Stimulated activated CD4-positive, alpha-beta T cell treated with anti-CD3 and anti-CD28 coated beads, Interleukin-2, amount 100 ng/mL, for 24 hours (primary cell): ENCODE data around the gene TENM3.

ENCODE experiments used
- DNase-seq, 2 donors: peaks; one replicate each; pipeline ENCODE4 v3.0.0-alpha.2; 2020

The TENM3 gene

DNA sequence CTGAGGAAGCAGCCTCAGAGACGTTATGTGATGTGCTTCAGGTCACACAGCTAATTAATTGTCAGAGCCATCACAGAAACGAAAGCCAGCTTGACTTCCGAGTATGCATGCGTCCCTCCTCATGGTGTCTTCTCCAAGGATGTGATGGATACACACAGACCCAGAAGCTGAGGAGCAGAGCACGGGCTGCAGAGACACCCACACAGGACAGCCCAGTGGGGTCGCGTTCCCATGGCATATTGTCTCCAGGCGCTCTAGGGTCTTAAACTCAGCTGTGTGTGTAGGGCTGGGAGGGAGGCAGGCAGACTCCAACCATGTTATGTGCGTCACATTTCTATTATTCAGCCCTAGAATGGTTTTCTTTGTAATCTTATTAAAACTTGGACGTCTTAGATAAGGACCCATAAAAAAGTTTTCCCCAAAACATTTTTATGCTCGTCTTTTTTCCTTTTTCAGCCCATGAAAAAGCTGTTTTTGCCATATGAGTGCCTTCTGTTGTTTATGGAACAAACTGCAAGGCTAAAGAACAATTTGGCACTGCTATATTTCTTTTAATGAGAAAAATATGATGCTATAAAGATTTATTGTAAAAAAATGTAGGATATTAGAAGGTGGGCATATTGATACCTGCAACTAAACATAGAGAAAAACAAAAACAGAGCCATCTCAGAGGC lies 48.5 kb downstream of the TENM3 start:
- no peak for DNase-seq

DNA sequence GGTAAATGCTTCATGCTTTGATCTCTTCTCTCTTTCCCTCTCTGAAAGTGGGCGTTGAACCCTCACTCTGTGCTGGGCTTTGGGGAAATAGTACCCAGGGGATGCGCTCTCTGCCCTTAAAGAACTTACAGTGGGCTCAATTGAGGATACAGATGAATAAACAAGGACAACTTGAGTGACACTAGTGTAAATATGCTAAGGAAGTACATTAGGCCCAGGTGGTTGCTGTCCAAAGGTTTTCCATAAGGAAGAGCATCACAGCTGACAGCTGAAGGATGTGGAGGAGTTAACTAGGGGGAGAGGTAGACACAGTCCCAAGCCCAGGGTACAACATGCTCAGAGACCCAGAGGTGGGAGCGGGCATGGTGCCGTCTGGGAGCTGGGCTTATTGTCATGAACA lies 49.4 kb downstream of the TENM3 start:
- DNase-seq = no peak

DNA sequence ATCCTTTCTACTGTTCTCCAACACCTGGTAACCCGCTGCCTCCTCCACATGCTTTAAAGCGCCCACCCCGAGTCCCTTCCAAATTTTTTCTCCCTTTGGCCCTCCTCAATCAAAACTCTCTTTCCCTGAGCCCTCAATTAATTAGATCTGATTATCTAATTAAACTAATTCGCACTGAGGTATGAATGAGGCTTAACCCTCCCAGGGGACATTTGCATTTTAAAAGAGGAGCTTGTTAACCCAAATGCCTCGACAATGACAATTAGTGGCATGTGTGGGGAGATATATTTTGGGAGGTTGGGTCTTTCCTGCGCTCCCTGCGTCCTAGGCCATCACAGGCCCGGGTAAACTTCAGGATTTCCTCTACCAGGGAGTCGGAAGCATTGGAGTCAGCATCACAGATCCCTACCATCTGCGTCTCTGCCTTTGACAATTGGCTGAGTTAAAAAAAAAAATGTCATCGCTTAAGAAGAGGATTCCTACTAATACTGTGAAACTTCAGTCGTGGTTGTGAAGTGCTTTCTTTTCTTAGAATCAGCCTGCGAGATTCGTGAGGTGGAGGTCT lies 50.6 kb downstream of the TENM3 start:
- DNase-seq = no peak

DNA sequence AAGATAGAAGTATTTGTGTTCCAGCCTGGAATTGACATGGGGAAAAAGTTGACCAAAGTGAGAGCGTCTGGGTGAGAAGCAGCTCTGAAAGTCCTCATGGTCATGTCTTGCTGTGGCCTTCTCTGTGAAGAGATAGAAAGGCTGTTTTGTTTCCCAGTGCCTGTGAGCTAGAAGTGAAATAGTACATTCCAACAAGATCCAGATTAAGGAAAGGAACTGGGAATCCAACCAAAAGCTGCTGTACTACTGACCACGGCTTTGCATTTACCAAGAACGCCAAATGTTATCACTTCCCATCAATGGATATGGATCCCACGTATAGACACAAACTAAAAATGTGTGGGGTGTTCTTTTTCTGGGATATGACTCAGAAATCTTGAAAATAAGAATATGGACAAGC lies 51.2 kb downstream of the TENM3 start:
- DNase-seq = no peak

DNA sequence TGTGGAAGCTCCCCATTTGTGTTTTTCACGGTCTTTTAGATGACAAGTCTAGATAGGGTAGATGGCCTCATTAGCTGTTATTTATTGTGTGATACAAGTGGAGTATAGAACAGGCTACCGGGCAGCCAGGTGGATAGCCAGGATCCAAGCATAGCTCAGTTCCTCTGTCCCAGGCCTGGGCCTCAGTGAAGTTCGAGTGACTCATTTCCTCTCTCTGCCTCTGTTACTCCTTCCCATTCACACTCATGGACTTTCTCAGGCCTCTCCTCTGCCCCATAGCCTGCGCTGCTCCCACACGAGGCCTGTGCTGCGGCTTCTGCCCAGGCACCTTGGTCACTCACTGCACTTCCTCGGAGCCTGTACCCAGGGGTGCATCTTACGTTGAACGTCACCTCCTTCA lies 54.5 kb downstream of the TENM3 start:
- DNase-seq = no peak

DNA sequence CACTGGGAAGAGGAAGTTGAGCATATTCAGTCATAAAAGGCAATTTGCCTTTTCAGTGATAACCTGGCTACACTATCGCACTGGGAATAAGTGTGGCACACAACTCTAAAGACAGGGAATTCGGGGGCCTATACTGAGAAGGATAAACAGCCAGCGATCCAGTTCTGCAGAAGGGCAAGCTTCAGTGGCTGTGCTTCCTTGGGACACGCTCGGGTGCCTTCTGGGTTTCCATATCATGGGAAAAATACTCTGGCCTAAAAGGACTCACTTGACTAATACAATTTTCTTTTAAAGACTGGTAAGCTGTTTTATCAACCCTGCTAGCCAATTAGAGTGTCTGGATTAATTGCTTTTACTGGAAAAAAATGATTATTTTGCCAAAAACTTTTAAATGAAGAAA lies 58.5 kb downstream of the TENM3 start:
- DNase-seq = no peak

DNA sequence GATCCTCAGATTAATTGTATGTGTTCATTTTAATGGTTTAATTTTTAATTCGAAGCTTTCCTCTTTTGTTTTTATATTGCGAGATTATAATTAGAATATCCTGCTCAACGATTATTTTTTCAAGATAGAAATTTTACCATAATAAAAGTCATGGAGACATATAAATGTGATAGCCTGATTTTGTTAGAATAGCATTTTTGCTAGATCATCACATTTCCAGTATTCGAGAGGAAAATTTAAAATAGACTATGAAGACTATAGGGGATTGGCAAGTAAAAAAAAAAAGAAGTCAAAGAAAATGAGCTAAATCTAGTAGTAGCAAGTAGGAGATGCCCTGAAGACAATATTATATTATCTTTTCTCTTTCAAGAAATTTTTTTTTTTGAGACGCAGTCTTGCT lies 60.6 kb downstream of the TENM3 start:
- no peak for DNase-seq

DNA sequence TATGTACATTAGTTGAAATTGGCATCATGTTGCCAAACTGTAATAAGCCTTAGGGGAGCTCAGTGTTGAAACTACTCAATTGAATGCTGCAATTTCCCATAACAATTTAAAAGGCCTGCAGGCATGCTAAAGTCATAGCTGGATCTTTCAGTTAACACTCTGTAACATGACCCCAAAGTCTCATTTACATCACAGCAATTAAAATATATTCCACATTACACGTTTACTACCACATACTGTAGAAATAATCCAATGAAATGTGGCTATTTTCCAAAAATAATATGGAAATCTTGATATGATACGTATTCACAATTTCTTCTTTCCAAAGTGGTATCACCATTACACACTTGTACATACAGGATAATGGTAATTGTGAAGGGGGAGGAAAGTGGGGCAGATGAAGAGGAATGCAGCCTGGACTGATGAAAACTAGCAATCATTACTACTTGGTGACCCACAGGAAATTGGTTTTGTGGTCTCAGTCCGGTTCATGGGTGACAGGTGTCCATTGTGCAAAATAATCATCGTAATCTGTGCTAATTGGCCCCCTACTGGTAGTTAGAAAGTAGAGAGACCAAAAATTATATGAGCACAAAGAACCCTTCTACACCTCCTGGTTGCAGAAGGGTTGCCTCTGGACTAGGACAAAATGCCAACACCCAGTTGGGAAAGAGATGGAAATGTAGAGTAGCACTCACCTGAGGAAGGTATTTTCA lies 63.7 kb downstream of the TENM3 start:
- no peak for DNase-seq

DNA sequence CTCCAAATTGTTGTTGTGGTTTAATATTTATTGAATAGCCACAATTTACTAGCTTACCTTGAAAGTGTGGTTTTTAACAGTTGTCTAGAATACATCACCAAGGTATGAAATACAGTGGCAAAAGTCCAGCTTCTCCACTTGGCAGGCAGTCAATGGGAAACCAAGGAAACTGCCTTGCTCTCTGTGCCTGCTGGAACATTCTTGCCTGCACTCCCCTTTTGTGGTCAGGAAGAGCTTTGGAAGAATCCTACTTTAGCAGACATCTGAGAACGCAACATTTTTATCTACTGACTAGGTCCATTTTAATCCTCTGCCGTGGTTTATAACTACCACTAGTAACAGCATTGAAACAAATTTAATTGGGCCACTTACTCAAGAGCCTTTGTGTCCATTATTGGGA lies 64.5 kb downstream of the TENM3 start:
- DNase-seq = no peak

DNA sequence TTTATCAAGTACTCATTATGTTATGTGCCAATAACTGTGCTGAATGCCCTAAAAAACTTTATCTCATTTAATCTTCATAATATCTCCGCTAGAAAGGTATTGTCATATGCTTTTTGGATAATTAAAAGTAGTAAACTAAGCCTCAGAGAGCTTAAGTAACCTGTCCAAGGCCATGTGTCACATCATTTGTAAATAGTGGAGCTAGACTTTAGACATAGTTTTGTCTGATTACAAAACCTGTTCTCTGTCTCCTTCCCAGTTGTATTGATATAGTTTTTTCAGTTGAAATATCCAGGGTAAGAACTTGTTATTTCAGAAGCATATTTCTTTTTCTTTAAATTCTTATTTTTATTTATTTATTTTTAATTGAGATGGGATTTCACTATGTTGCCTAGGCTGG lies 66.7 kb downstream of the TENM3 start:
- DNase-seq = no peak

DNA sequence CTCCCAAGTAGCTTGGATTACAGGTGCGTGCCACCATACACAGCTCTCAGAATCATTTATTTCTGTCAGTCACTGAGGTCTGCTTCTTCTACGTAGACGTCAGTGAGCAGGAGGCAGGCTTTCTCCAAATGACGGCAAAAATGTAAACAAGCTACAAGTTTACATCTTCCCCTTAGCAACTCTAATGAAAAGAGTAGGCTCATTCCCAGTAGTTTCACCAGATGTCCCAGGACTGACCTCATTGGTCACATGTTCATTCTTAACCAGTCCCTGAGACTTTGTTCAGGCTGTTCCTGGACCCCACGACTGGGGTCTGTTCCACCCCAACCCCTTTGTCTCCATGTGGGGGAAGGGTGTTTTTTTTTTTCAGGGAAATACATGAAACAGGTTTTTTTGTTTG lies 67.1 kb downstream of the TENM3 start:
- no peak for DNase-seq

DNA sequence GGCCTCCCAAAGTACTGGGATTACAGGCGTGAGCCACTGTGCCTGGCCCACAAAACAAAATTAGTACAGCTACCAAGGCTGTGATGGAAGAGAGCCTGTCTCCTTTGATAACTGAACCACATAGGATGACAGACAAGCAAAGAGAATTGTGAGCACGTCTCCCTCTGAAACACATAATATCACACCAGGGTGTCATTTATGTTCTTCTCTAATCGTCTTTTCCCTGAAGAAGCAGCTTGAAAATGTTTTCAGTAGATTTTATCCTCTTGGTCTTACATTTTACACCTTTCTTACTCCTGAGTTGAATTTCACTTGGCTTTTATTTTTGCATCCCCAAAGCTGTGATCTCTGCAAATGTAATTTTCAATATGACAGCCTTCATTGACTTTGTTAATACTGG lies 67.8 kb downstream of the TENM3 start:
- no peak for DNase-seq

DNA sequence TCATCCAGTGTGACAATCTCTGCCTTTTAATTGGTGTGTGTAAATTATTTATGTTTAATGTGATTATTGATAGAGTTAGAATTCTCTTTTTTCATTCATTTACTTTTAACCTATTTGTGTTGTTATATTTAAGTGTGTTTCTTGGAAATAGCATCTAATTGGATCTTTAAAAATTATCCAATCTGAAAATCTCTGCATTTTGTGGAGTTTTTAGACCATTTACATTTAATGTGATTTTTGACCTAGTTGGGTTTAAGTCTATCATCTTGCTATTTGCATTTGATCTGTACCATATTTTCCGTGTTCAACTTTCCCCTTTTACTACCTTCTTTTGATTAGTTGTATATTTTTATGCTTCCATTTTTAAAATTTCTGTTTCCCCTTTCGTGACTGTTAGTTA lies 71.3 kb downstream of the TENM3 start:
- no peak for DNase-seq

DNA sequence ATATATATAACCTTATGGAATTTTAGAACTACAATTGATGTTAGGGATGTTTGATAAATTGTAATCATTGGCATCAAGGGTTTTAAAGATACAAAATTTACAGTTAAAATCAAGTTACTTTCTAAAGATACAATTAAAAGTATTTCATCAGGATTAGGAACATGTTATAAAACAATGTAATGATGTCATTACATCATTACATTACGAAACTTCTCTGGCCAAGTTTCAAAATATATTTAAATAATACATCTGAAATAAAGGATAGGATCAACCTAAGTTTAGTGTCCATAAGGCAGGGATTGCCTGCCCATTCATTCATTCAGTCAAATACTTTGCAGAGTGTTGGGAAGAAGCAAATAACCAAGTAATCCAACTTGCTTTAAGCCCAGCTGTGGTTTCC lies 75.1 kb downstream of the TENM3 start:
- DNase-seq = no peak

DNA sequence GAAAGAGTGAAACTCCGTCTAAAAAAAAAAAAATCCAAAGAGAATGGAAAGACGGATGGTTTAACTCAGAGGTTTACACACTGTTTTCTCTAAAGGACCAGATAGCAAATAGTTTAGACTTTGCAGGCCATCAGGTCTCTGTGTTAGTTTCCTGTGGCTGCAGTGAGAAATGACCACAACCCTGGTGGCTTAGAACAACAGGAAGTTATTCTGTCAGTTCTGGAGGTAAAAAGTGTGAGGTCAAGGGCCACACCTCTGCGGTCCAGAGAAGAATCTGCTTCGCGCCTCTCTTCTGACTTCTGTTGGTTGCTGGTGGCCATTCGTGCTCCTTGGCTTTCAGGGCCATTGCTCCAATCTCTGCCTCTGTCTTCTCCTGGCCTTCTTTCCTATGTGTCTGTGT lies 76.9 kb downstream of the TENM3 start:
- DNase-seq = no peak

DNA sequence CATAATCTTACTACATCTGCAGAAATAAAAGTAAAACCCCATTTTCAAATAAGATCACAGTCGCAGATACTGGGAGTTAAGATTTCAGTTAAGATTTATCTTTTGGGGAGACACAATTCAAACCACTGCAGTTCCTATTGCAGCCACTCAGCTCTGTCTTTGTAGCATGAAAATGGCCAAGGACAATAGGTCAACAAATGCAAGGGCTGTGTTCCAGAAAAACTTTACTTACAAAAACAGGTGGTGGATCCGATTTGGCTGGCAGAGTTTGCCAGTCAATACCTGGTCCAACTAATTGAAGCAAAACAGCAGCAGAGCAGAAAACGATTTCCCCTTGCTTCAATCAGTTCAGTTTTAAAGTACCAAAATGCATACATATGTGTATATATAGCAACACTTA lies 77.4 kb downstream of the TENM3 start:
- DNase-seq = no peak

DNA sequence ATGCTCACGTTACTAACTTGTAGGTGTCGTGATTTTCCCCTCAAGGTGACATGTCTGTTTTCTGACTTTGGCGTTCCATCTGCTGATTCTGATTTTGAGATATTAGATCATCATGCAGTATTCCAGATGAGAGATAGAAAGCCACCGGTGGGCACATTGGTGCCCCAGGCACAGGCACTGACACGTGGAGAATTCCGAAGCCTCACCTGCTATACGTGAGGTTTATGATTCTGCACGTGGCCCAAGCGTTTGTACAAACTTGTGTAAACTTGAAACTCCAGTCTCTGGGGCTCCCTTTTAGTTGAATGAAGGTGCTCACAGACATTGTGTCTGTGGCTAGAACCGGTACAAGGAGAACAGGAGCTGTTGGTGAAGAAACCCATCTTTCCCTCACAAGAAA lies 81.1 kb downstream of the TENM3 start:
- DNase-seq = no peak

DNA sequence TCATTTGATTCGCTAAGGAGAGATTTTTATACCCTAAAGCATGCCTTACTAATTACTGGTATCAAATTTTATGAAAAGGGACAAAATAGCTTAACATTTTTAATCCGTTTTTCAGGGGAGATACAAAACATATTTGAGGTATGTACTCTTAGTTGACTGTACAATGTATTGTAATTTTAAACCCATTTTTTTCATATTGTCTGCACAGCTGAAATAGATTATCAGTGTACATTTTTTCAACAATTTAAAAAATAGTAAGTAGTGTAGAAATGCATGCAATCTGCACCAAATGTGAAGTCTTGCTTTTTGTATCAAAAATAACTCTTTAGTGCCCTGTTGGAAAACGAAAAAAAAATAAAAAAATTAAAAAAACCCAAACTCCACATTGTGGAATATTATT lies 82.2 kb downstream of the TENM3 start:
- DNase-seq = no peak

DNA sequence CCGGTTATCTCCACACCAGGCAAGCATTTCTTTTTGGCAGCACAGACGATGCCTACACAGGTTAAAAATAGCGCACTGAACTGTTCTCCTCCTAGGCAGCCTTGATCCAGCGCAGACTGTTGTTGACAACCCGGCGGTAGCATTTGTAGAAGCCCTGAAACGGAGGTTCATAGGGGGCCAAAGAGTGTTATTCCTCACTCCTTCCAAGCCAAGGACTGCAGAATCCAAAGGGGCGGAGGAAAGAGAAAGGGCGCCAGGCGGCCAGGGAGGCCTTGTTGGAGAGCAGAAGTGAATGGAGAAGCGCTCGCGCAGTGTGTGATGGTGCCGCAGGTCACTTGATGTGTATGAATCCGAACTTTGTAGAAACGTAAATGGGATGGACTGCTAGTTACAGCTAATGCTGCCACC lies 82.7 kb downstream of the TENM3 start:
- no peak for DNase-seq

DNA sequence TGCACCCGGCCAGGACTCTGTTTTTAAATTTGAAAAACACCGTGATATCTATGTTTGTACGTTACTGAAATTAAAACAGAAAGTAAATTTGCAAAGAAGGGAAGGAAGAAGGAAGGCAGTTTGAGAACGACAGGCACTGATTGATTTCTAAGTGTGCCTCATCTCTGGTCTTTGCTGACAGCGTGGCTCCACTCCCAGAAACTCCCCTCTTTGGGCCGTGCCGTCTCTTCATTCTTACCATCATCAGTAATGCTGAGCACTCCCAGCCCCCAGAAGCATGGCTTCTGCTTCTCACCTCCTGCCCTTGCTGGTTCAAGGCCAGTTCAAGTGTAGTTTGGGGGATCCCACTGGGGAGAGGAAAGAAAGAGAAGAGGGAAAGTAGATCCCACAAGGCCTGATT lies 85.3 kb downstream of the TENM3 start:
- DNase-seq = no peak

DNA sequence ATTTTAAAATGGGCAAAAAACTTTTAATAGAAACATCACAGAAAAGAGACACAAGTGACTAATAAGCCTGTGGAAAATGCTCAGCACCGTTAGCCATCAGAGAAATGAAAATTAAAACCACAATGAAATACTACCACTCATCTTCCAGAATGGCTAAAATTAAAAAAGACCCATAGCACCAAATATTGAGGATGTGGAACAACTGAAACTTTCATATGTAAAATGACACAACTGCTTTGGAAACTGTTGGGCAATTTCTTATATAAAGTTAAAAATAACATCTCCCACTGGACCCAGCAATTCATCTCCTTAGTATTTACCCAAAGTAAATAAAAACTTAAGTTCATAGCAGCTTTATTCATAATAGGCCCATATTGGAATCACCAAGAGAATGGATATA lies 94.2 kb downstream of the TENM3 start:
- DNase-seq = no peak

DNA sequence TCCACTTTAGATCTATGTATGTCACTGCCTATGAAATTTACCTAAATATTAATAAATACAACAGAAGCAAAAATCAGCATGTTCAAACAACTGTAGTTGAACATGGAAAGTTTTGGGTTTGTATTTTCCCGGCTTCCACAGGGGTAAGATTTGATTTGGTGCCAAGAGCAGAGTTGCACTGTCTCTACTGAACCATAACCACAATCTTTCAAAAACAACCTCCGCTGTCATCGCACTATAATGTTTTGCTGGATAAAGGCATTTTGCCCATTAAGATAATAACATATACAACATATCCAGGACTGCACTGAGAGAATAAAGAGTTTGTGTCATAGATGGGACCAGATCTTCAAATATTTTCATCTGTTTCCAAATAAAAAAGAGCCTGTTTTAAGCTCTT lies 94.9 kb downstream of the TENM3 start:
- DNase-seq = no peak

DNA sequence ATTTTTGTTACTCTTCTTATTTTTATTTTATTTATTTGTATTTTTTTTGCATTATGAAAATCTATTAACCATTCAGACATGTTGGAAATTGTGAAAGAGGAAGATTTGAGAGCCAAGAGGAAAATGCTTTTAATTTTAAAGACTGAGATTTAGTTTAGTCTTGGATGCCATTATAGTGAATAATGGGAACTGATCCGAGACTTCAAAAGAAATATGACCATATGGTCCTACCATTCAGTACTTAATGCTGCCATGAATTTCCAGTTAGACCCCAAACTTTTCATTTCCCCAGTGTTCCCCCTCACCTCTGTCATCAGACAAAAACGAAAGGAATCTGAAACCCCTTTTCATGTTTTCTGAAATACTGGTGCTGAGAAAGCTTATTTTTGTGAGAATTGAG lies 95.5 kb downstream of the TENM3 start:
- no peak for DNase-seq

DNA sequence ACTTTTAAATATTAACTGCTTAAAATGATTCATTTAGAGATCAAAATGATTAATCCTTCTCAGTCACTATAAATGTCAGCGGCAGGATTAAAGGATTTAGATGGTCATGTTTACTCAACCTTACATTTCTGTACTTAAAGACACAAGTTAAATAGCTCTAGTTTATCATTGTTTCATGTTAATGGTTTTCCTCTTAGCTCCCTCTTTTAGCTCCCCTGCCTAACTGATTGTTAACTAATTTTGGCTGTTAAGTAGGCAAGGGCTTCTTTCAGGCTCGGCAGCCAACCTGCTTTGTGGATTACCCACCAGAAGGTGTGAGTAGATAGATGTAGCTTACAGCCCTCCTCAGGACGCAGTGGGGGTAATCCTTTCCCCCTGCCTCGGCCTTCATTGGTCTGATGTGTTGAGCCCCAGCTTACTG lies 96.0 kb downstream of the TENM3 start:
- no peak for DNase-seq

DNA sequence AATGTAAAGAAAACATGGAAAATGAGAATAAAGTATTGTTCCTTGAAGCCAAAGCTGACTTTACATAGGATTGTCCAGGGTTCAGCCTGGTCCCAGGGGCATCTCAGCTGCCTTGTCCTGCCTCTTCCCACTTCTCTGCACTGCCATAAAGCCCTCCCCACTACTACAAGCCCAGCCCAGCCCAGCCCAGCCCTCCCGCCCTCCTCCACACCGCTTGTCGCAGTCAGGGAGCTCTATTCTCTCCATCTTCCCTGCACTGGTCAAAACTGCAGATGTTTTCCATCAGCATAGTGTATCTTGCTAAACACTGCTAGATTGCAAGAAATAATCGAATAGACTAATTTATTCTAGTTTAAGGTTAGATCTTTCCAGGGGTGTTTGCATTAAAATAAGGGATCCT lies 100.3 kb downstream of the TENM3 start:
- no peak for DNase-seq
